ENCODE data around the gene DDX27.

Gene DDX27

DNA sequence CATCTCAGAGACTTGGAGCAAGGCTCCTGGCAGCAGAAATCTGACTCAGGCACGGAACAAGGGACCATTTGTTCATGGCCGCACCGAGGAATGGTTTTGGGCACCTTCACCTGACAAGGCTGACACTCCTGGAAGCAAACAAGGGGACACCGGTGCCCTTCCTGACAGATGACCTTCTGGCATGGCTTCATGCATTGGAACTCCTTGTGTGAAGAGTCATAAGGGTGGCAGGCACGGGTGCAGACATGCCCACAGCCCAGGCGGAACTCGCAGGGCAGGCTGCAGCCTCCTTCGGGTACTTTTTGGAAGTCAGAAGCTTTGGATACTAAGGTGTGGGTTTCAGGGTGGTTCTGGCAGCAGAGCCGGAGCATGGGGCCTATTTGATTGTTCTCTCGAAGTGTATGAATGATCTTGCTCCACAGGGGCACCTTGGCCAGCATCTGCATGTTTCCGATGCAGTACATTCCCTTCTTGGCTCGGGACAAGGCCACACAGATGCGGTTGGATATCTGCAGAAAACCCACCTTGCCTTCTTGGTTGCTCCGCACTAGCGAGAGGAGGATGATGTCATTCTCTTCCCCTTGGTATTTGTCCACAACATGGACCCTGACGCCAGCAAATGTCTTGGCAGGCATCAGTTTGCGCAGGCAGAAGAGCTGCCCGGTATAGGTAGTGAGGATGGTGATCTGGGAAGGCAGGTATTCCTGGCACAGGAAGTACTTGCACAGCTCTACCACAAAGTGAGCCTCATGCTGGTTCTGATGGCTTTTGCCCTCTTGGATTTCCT, 29.9 kb downstream of the DDX27 start:
- DNase-seq: no peak

DNA sequence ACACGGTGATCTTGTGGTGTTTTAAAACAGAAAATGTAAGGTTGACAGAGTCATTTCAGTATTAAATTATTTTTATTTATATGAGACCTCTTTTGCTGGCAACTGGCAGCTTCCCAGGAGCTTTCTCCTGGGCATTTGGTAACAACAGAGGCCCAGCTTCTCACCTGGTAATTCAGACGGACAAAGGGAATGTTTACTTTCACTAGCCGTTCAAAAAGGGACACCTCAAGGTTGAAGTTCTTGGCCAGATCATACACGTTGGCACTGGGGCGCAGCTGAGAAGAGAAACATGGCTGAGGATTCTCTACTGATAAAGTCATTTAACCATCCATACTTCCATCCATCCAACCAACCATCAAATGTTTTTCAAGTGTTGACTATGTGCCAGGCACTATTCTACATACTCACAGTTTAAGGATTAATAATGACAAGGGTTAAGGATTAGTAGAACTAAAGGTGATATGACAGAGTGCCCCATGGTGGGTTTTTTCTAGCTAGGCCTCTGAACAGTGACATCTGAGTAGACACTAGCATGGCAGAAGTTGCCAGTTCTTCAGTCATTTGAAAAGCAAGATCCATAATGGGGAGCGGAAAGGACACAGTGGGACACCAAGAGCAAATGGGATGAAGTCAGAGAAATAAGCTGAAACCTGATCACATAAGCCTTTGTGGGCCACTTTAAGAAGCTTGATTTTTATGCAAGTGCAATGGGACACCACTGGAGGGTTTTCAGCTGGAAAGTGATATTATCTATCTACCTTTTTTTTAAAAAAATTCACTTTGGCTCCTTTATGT, 33.5 kb downstream of the DDX27 start:
- no peak for DNase-seq

DNA sequence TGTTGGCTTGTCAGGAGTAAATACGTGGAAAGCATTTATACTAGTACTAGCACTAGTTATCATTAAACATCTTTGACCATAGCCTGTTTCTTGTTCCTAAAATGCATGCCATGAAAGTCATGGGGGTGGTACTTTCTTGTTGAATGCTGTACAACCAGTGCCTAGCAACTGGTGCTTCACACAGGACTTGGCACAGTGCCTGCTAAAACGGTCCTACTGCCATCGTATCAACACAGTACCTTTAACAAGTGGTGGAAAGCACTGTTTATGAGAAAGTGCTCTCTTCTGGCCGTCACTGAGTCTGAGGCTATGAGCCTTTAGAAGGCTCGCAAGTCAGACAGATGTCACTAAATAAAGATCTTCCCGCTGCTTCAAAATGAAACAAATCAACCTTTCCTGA, 37.0 kb downstream of the DDX27 start:
- no peak for DNase-seq

DNA sequence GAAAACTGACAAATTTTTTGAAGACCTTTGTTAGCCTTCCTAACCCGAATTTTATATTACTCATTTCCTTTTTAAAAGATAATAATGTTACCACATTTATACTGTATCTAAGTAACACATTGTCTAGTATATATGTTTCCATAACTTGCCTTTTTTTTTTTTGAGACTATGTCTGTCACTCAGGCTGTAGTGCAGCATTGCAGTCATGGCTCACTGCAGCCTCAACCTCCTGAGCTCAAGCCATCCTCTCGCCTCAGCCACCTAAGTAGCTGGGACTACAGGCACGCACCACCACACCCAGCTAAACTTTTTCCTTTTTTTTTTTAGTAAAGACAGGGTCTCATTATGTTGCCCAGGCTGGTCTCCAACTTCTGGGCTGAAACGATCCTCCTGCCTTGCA, 40.1 kb downstream of the DDX27 start:
- no peak for DNase-seq

DNA sequence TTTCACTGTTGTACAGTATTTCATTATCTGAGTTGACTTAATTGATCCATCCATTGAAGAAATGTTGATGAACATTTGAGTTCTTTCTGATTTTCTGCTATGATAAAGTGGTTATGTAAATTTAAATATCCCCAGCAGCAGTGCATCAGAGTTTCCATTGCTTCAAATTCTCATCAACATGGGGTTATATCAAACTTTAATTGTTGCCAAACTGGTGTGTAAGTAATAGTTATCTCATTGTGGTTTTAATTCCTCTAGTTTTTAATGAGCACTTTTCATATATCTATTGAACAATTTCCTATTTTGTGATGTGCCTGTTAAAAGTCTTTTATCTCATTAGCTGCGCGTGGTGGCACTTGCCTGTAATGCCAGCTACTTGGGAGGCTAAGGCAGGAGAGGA, 40.6 kb downstream of the DDX27 start:
- no peak for DNase-seq

DNA sequence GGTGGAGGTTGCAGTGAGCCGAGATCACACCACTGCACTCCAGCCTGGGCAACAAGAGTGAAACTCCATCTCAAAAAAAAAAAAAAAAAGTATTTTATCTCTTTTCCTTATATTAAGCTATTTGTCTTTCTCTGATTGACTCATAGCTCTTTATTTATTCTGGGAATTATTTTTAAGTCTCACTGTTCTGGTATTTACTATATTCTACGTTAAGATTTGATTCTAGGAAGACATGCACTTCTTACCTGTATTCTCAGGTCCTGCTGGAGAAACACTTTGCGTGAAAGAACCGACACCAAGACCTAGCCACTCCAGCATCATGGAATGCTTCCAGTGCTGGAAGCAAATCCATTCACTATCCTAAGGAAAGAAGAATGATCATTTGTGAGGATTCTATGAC, 41.0 kb downstream of the DDX27 start:
- no peak for DNase-seq

DNA sequence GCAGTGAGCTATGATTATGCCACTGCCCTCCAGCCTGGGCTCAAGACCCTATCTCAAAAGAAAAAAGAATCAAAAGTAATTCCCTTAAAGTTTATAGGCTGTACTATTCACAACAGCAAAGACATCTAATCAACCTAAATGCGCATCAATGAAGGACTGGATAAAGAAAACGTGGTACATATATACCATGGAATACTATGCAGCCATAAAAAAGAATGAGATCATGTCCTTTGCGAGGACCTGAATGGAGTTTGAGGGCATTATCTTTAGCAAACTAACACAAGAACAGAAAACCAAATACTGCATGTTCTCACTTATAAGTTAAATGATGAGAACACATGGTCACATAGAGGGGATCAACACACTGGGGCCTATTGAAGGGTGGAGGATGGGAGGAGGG, 42.0 kb downstream of the DDX27 start:
- DNase-seq: no peak

DNA sequence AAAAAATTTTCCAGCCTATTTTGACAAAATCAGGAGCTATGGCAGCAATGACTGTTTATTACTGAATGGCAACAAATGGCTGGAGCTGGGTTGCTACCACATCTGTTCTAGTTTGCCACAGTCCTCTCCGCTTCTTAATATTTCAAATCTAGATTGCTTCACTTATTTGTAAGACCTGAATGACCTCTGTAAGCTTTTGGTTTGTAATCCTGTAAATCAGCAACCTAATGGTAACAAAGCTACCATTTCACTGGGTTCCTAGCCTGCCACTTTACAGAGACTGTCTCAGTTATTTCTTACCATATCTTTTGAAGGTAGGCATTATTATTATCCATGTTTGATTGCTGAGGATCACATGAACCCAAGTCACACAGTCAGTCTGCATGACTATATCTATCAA, 43.2 kb downstream of the DDX27 start:
- no peak for DNase-seq

DNA sequence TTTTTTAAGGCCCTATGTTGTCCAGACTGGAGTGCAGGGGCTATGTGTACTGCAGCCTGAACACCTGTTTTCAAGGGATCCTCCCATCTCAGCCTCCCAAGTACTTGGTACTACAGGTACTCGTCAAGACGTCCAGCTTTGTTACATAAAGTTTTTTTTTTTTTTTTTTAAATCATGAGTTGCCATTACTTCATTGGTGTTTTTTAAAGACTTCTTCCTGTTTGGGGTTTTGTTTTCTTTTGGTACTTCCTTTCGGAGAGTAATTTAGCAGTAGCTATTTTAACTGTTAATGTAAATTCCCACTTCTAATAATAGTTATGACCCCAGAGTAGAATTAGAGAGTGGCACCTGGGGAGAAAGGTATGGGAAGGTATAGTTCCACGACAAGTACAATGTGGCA, 48.1 kb downstream of the DDX27 start:
- DNase-seq: no peak

DNA sequence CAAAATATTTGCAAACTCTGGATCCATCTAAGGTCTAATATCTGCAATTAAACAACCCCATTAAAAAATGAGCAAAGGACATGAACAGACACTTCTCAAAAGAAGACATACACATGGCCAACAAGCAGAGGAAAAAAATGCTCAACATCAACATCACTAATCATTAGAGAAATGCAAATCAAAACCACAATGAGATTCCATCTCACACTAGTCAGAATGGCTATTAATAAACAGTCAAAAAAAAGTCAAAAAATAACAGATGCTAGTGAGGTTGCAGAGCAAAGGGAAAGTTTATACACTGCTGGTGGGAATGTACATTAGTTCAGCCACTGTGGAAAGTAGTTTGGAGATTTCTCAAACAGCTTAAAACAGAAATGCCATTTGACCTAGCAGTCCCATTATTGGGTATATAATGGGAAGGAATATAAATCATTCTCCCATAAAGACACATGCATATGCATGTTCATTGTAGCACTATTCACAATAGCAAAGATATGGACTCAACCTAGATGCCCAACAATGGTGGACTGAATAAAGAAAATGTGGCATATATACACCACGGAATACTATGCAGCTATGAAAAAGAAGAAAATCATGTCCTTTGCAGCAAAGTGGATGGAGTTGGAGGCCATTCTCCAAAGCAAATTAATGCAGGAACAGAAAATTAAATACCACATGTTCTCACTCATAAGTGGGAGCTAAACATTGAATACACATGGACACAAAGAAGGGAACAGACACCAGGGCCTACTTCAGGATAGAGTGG, 49.6 kb downstream of the DDX27 start:
- DNase-seq: no peak

DNA sequence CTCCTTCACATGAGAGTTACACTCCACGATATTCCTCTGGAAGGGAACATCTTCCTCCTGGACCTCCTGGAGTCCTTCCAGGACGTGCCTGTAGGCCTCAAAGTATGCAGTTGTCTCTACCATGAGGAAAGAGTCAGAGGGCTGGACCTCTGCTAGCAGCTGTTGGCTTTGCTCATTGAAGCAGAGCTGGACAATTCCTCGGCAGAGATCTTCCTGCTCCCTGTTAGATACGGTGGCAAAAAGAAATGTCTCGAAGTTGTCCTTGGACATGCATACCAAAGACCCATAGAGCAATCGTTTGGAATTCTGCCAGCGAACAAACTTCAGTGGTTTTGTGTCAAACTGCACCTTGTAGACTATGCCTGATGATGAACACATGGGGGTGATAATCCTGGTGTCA, 51.0 kb downstream of the DDX27 start:
- DNase-seq: no peak

DNA sequence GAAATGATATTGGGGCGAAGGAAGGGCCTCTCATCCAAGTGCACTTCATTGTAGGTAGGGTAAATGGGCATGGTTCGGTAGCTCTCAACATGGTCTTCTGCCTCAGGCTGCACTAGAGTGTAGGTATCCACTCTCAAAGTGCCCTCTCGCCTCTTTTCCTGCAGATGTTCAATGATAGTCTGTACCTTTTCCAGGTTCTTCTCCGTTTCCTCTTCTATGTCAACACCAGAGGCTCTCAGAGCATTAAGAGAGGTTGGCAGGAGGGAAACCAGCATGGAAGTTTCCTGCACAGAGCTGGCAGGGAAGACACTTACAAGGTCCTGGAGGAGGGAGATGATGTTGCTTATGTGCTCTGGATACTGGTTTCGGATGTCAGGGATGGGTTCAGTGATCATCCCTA, 51.5 kb downstream of the DDX27 start:
- DNase-seq: no peak

DNA sequence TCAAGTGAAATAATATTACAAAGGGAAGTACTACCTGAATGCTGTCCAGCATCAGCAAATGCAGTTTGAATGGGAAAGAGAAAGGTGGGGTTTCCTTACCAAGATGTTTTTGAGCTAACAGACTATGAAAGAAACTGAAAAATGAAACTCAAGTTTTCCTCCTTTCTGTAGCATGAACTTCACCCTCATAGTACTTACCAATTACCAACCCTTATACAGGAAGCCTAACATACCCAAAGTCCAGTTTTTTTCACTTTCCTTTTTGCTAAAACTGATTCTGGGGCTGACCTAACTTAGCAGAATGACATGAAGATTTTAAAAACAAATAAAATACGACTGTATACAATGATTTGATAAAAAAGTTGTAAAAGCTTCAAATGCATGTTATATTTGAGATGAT, 53.4 kb downstream of the DDX27 start:
- no peak for DNase-seq

DNA sequence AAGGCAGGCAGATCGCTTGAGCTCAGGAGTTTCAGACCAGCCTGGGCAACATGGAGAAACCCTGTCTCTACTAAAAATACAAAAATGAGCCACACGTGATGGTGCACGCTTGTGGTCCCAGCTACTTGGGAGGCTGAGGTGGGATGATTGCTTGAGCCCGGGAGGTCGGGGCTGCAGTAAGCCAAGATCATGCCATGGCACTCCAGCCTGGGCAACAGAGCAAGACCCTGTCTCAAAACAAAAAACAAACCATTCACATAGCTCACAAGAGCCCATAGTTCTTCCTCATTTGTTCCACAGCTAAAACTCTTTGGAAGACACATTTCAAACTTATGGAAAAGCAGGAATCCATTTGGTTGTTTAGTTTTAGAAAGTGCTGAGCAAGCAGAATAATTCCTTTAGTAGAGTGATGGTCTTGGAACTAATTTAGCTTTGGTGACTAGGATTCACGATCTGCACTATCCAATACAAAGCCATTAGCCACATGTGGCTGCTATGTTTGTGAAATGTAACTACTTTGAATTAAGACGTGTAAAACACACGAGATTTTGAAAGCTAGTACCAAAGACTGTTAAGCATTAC, 54.6 kb downstream of the DDX27 start:
- DNase-seq: no peak

DNA sequence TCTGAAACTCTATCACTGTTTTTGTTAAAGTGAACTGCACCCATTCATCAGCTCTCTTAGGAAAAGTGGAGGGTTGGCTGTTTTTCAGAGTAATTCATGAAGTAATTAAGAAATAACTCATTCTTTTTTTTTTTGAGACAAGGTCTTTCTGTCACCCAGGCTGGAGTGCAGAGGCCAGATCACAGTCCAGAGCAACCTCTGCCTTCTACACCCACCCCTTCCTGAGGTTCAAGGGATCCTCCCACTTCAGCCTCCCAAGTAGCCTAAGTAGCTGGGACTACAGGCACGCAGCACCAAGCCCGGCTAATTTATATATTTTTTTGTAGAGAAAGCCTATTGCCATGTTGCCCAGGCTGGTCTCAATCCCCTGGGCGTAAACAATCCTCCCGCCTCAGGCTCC, 56.0 kb downstream of the DDX27 start:
- no peak for DNase-seq

DNA sequence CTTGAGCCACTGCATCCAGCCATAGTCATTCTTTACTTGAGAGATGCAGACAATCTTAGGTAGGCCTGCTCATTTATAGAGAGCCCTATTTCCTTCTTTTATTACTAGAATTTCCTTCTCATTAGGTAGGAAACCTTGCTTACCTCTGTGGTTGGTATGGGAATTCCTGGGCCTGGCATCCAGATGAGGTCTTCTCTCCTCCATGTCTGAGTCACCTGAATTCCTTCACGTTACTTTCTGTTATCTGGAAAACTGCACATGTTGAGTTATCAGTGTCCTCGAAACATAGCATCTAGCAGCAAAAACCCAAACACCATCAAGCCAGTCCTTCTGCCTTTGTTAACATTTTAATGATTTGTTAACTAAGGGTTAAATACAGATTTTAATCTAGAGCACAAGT, 56.4 kb downstream of the DDX27 start:
- no peak for DNase-seq

DNA sequence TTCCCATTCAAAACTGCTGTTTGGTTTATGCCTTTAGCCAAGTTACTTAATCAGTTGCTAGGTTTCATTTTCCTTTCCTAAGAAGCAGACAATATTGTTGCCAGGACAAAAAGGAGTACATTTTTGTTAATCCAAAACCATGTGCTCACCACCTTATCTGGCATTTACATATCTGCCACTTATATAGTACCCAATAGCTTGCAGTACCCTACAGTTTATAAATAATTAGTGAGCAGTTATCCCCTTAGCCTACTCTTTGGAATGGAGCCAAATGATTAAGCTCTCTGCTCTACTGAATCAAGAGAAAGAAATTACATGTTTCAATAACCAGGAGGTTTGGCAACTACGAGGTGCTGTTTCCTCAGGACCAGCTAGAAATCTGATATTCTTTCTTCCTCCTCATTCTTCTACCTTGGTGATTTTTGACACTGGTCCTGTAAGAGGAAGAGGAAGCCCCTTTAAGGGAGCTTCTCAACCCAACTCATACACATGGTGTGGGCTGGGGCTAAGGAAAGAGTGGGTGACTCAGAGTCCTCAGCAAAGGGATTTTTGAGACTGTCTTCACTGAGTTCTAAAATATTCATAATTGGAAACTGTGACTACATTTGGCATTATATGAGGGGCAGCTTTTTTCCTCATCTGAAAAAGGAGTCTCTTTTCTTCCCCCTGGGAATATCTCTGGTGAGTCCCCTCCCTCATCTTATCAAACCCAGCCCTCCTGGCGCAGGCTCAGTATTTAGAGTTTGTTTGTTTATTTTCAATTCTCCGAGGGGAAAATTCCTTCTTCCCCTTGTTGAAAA, 57.1 kb downstream of the DDX27 start:
- DNase-seq: no peak

DNA sequence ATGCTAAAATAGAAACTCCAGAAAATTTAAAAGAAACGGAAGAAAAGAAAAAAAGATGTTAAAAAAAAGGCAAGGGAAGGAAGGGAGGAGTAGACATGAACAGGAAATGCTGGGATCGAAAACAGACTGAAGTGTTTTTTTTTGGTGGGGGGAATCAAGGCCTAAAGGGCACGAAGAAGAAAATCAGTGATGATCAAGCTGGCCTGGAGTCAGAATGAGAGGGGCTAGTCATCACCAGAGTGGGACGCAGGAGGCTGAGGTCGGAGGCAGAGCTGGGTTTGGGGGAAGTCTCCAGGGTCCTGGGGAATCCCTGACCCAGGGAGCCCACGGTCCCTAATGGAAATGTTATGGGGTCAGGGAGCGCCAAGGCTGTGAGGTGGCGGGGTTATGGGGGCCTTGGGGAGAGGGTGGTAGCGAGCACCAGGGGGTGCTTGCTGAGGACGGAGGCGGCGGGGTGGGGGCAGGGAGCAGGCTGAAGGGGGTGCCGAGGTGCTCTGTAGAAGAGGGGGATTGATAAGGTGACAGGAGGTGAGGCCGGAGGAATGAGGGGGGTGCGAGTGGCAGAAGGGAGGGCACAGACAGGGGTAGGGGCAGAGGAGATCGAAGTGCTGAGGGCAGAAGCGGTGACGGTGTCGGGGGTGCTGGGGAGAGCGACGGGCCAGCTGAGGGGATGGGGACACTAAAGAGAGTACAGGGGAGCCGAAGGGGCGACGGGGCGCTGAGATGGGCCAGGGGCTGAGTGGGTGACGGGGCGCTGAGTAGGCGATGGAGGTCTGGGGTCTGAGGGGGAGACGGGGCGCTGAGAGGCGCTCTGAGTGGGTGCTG, 58.0 kb downstream of the DDX27 start:
- DNase-seq: no peak

DNA sequence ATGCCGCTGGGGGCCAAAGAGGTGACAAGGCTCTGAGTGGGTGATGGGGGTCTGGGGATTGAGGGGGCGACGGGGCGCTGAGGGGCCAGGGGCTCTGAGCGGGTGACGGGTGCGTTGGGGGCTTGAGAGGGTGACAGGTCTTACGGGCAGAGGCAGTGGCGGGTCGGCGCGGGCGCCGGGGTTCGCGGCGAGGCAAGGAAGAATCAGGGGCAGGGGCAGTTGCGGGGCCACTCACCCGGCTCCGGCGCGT, 58.5 kb downstream of the DDX27 start:
- DNase-seq: no peak

DNA sequence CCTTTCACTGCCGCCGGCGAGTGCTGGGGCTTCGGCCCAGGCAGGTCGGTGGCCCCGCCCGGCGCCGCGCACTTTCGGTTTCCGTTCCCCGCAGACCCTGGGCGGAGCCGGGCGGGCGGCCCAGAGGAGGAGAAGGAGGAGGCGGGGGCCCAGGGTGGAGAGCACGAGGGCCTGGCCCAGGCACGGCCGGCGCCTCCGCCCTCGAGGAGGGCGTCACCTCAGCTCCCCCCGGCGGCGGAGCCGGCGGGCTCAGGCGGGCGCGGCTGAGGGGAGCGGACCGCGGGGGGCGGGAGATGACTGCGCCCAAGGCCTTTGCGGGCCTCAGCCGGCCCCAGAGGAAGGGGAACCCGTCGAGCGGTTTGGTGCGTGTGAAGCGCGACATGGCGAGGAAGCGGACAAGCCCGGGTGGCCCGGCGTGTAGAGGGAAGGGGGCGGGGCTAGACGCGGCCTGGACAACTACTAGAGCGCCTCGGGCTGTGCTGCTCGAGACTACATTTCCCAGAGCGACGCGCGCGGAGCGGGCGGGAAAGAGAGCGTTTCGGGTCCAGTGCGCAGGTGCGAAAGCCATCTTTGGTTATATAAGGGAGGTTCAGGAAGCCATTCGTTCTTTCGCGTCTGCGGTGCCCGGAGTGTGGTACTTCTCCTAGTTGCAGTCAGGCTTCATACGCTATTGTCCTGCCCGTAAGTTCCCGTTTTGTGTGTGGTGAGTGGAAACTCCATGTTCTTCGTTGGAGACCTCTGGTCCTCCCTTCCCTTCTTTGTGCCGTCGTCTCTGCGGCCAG, 59.0 kb downstream of the DDX27 start, which contains the start of gene ZNFX1:
Gene ZNFX1 (minus strand): TSS at position 22 of the 782 bp plus-strand sequence. CDS start 2,218 bp downstream, outside the sequence.
- DNase-seq: peak; percentile 99
